Activated CD4-positive, alpha-beta T cell treated with anti-CD3 and anti-CD28 coated beads for 4 hours (primary cell): ENCODE measurements around the gene RBMS2.
"Not testable (repeated sequence)": the region's sequence is repeated elsewhere in the genome, so short reads cannot be mapped to it uniquely, and the experiment has no call there.

ENCODE experiments used
- DNase-seq, 2 donors: peaks; one replicate each; pipeline ENCODE4 v3.0.0-alpha.2; 2020

RBMS2 gene, protein sequence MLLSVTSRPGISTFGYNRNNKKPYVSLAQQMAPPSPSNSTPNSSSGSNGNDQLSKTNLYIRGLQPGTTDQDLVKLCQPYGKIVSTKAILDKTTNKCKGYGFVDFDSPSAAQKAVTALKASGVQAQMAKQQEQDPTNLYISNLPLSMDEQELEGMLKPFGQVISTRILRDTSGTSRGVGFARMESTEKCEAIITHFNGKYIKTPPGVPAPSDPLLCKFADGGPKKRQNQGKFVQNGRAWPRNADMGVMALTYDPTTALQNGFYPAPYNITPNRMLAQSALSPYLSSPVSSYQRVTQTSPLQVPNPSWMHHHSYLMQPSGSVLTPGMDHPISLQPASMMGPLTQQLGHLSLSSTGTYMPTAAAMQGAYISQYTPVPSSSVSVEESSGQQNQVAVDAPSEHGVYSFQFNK

DNA sequence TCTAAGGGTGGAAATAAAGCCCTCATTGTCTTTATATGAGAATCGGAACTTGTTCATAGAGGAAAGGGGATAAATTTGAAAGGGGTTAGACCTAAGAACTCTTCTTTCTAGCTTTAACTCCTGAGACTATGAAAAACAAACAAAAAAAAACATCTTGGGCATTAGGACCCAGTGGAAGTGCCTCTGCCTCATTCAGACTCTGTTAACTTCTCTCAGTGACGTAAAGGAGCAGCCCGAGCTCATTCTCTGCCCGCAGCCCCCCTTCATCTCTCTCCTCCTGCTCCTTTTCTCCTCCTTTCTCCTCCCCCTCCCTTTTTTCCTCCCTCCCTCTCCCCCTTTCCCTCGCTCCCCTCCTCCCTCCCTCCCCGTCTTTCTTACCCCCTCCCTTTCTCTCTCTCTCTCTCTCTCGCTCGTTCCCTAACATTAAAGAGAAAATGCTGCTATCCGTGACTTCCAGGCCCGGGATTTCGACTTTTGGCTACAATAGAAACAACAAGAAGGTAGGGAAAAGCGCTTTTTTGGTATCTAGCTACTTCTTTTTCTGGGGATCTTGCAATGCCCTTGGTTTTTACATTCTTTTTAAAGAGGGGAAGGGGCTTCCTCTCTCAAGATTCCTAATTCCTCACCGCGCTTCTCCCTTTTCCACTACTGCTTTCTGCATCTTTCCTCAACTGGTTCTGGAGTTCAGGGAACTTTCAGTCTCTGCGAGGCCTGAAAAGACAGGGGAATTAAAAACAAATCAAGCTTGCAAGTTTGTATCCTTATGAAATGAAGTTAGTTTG is at the start of gene RBMS2:
TSS of gene RBMS2 (plus strand) at position 231 of the 782 bp plus-strand sequence. CDS start at position 435, 204 bp downstream.
- peak; percentile 31 to 34 for DNase-seq

DNA sequence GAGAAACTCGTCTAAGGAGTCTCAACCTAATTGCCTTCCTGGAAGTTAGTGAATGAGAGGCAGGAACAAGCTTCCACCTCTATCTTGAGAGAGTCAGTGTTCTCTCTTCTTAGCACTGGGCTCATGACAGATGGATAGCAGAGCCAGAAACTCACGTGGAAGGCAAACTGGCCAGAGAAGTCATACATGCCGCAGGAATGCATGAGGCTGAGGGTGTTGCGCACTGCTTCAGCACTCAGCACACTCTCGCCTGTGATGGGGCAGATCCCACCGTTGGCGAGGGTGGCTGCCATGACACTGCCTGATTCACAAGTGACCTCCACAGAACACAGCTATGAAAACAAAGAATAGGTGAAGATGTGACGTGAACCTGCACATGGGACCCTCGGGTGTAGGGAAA is 47.2 kb upstream of the RBMS2 start:
- DNase-seq = no peak

DNA sequence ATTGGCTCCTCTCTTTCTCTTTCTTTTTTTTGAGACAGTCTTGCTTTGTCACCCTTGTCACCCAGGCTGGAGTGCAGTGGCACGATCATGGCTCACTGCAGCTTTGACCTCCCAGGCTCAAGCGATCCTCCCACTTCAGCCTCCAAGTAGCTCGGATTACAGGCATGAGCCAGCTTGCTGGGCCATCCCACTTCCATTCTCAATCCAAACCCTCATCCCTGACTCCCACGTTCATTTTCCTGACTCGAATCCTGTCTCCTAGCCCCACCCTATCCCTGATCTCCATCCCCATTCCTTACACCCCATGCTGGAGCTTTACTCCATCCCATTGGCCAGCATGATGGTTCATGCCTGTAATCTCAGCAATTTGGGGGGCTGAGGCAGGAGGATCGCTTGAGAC is 45.5 kb upstream of the RBMS2 start:
- DNase-seq = no peak

DNA sequence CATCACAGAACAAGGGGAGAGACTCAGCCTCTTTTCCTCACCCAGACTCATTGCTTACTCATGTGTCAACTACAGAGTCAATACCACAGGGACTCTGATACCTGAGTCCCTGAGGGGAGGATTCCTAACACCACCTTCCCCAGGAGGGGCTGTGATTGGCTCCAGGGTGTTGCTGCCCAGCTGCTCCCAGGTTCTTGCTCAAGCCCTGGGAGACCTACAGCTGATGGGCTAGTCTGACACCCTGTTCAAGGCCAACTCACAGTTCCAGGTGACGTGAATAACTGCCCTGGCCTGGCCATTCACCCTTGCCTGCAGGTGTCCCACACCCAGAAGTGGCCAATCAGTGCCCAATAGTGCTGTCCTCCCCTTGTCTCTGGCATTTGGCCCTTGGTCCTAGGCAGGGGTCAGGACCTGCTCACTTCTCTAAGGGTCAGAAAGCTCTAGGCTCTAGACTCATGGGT is 44.6 kb upstream of the RBMS2 start:
- no peak for DNase-seq

DNA sequence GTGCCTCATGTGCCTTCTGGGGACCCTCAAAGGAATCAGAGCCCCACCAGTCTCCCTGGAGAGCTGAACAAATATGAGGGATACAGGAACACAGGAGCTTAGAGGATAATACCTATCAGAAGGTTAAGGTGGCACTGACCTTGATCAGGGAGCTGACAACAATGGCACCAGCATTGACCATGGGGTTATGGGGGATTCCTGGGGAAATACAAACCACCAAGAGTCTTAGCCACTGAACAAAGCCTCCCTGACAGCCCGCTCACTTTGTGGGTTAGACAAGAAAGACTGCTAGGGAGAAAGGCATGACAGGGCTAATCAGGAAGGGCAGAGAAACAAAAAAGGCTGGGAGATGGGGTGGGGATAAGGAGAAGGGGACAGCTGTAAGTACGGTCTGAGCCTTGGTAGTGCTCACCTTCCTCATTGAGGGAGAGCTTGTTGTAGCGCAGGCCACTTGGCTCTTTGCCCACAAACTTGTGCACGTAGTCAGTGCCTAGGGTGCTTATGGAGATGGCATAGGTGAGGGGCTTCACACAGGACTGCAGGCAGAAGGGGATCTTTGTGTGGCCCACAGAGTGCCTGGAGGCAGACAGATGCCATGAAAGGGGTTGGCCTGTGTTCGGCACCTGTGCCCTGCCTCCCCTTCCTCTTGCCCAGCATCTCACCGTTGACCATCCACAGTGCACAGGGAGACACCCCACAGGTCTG is 43.9 kb upstream of the RBMS2 start:
- DNase-seq = no peak

DNA sequence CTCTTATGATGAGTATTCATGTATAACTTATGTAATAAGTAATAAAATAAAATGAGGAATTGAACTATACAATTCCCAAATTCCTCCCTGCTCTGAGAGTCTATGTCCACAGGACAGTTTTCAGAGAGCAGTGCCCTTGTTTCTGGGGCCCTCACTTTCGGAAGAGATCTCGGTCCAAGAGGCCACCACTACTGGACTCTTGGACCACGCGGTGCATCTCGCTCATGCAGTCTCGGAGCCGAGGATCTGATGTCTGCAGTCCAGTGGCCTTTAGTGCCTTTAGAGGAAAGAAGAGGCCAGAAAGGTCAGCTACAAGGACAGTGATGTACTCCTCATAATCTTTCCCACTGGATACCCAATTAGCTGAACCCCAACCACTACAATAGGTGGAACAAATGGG is 42.0 kb upstream of the RBMS2 start:
- DNase-seq = no peak

DNA sequence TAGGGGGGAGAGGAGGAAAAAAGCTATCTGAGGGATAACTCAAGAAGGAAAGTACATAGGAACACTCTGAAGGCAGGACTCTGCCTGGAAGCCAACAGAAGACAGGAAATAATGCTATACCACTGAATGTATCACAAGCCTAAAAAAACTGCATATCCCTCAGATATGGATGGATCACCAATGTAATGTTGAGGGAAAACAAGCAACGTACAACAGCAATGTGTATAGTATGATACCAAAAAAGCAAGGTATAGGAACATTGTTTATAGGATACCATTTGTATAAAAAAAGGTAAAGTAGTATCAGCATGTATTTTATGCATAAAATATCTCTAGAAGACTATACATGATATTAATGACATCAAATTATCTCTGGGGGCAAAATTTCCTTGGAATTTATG is 37.1 kb upstream of the RBMS2 start:
- no peak for DNase-seq

DNA sequence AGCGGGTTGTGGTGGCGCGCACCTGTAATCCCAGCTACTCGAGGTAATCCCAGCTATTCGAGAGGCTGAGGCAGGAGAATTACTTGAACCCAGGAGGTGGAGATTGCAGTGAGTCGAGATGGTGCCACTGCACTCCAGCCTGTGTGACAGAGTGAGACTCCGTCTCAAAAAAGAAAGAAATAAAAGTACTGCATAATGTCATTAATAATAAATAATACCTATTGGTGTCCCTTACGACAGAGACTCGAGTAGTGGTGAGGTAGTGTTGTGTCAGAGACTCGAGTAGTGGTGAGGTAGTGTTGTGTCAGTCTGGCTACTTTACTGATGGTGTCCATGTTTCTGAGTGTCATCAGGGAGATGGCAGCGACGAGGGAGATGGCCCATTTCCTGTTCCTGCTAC is 34.9 kb upstream of the RBMS2 start:
- no peak for DNase-seq

DNA sequence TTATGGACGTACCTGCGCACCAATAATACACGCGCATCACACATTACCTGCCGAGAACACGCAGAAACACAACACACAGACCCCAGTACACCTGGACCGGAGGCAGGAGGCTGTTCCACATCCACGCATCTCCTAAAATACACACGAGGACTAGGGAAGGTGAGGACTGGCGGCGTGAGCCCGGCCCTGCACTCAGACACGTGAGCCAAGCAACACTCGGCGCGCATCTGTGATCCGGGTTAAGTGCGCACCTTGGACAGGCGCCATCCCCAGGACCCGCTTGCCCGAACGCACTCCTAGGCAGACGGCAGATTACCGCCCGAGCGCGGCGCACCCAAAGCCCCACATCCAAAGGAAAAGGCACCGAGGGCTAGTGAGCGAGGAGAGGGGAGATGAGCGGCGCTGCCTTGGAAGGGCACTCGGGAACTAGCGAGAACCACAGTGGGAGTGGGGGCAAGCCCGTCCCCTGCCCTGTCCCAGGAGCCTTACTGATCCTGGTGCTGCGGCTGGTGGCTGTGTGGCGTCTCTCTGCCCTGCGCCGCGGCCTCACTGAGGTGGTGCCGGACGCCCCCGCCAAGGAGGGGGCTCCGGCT is 34.1 kb upstream of the RBMS2 start:
- DNase-seq = peak in 1 of 2 donors; percentile 9

DNA sequence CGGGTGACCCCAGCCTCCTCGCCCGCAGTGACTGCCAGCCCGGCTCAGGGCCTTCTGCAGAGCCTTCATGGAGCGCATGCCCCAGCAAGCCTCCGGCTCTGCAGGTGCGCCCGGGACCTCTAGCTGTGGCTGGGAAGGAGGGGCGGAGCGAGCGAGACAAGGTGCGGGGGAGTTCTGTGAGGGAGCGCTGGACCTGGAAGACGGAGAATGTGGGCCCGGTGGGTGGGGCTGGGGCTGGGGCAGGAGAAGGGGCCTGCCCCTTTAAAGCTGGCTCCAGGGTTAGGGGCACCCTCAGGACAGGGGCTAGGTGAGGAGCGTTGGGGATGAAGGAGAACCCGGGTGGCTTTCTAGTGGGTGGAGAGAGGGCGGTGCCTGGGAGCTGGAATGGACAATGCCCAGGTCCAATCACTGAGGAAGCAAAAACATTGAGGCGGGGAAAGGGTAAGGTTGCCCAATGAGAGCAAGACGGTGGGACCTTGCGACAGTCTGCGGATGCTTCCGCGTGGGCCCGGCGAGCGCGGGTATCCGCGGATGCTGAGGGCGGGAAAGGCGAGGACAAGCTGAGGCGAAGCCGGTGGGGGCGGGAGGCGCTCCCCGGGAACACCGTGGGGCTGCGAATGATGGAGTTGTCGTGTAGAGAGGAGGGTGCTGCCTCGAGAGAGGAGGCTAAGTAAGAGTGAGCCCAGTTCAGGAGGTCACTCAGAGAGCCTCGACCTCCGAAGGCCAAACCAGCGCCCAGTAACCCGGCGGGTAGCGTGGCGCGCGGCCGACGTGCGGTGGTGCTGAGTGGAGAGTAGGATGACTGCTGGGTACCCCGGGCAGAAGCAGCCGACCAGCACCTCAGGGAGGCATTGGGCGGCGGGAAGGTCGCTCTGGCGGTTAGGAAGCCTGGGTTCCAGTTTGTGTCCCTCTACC is 33.3 kb upstream of the RBMS2 start, which contains the start of gene GLS2:
TSS of gene GLS2 (minus strand) at position 121 of the 915 bp plus-strand sequence. CDS start at position 78, 43 bp downstream.
- DNase-seq = peak; percentile 75

DNA sequence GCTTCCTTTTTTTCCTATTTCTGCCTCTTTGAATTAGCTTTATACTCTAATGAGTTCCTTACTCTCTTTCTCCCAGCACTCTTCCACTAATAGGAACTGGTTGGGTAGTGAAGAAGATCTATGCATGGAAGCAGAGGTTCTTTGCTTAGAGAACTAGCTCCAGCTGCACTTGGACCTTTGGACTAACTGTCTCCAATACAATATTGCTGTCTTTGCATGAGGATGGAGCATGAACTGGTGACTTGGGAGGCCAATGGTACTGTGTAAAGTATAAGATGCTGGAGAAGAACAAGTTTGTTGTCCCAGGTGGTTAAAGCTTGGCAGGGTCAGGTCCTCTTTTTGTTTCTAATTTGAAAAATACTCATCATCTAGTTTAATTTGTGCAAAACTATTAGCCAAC is 31.3 kb upstream of the RBMS2 start:
- no peak for DNase-seq

DNA sequence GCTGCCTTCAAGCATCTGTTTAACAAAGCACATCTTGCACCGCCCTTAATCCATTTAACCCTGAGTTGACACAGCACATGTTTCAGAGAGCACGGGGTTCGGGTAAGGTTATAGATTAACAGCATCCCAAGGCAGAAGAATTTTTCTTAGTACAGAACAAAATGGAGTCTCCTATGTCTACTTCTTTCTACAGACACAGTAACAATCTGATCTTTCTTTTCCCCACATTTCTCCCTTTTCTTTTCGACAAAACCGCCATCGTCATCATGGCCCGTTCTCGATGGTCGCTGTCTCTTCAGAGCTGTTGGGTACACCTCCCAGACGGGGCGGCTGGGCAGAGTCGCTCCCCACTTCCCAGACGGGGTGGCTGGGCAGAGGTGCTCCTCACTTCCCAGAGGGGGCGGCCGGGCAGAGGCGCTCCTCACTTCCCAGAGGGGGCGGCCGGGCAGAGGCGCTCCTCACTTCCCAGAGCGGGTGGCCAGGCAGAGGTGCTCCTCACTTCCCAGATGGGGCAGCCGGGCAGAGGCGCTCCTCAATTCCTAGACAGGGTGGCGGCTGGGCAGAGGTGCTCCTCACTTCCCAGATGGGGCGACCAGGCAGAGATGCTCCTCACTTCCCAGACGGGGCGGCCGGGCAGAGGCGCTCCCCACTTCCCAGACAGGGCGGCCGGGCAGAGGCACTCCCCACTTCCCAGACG is 28.1 kb upstream of the RBMS2 start:
- DNase-seq = not testable (repeated sequence)

DNA sequence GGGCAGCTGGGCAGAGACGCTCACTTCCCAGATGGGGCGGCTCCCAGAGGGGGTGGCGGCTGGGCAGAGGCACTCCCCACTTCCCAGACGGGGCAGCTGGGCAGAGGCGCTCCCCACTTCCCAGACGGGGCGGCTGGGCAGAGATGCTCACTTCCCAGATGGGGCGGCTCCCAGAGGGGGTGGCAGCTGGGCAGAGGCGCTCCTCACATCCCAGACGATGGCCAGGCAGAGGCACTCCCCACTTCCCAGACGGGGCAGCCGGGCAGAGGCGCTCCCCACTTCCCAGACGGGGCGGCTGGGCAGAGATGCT is 27.6 kb upstream of the RBMS2 start:
- not testable (repeated sequence) for DNase-seq

DNA sequence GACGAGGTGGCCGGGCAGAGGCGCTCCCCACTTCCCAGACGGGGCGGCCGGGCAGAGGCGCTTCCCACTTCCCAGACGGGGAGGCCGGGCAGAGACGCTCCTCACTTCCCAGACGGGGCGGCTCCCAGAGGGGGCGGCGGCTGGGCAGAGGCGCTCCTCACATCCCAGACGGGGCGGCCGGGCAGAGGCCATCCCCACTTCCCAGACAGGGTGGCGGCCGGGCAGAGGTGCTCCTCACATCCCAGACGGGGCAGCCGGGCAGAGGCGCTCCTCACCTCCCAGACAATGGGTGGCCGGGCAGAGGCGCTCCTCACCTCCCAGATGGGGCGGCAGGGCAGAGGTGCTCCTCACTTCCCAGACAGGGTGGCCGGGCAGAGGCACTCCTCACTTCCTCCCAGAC is 27.1 kb upstream of the RBMS2 start:
- not testable (repeated sequence) for DNase-seq

DNA sequence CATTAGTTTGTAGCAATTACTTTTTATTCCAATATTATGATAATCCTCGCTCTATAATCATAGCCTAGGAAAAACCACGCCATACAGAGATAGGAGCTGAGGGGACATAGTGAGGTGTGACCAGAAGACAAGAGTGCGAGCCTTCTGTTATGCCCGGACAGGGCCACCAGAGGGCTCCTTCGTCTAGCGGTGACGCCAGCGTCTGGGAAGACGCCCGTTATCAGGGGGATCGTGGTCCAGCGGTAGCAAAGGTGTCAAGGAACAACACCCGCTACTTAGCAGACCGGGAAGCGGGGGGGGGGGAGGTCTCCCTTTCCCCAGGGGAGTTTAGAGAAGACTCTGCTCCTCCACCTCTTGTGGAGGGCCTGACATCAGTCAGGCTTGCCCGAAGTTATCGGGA is 24.9 kb upstream of the RBMS2 start:
- DNase-seq = peak; percentile 35 to 65

DNA sequence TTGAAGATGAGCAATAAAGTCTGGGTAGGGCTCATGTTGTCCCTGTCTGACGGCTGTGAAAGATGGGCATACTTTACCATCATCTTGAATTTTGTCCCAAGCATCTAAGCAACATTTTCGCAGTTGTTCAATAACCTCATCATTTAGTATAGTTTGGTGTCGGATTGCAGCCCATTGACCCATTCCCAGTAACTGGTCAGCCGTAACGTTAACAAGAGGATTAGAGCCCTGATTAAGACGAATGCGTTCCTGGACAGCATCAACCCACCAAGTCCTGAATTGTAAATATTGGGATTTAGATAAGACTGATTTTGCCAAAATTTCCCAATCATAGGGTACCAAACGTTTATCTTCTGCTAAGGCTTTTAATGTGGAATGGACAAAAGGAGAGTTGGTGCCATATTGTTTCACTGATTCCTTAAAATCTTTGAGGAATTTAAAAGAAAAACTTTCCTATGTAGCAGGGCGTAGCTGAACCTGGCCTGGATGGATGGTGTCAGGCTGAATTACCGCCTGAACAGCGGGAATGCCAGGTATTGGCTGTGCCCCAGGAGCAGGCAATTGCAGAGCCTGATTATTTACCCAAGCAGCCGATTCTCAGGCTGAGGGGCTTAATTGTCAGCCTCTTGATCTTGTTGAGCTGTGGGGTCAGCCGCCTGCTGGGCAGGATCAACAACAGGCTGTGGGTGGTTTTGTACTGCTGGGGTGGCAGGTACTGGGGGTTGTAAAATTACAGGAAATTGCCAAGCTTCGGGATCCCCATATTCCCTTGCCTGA is 23.3 kb upstream of the RBMS2 start:
- not testable (repeated sequence) for DNase-seq

DNA sequence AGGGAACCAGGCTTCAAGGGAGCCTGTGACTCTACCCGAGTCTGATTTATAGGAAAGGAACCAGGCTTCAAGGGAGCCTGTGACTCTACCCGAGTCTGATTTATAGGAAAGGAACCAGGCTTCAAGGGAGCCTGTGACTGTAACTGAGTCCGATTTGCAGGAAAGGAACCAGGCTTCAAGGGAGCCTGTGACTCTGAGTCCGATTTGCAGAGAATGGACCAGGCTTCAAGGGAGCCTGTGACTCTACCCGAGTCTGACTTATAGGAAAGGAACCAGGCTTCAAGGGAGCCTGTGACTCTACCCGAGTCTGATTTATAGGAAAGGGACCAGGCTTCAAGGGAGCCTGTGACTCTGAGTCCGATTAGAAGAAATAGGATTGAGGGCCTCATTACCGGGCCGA is 22.2 kb upstream of the RBMS2 start:
- DNase-seq = not testable (repeated sequence)

DNA sequence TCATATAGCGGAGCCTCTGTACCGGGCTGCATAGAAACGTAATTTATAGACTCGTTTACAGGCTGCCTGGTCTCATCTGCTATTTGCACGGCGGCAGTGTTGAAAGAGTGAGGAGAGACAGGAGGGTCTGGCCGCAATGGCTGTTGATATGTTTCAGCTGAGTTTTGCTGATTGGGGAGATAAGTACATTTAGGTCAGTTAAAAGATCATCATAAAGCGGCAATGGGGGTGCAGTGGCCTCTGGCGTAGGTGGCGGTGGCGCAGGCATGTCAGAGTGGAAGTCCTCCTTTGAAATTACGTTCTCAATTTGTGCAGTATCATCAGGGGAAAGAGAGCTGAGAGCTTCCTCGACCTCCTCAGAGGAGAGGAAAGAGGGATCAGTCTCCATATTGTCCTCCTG is 21.7 kb upstream of the RBMS2 start:
- DNase-seq = not testable (repeated sequence)

DNA sequence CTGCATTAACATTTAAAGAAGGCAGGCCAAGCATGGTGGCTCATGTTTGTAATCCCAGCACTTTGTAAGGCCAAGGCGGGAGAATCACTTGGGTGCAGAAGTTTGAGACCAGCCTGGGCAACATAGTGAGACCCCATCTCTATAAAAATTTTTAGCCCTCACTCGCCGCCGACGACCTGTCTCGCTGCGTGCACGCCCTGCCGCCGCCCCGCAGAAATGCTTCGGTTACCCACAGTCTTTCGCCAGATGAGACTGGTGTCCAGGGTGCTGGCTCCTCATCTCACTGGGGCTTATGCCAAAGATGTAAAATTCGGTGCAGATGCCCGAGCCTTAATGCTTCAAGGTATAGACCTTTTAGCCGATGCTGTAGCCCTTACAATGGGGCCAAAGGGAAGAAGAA is 10.8 kb upstream of the RBMS2 start:
- DNase-seq = no peak

DNA sequence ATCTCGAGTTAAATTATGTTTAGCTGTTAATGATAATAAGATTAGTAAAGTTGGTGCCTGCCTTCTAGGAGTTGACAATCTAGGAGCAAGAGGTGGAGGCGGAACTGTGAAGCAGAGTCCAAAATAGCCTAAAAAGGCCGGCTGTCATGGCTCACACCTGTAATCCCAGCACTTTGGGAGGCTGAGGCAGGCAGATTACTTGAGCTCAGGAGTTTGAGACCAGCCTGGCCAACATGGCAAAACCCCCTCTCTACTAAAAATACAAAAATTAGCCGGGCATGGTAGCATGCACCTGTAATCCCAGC is 7.7 kb upstream of the RBMS2 start:
- not testable (repeated sequence) for DNase-seq

DNA sequence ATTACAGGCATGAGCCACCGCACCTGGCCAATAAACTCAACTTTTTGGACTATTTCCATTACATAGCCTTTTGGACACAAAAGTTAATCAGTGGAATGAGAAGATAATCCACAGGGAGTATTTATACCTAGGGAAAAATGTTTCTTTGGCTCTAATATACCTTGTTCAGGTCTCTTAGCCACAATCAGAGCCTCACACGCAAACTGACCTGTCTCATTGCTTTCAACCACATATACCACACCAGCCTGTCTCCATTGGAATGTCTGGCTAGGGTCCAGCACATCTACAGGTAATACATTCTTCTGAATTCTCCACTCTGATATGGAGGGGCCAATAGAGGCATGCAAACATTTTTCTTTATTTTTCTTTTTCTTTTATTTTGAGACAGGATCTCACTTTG is 3.8 kb upstream of the RBMS2 start:
- DNase-seq = no peak
